PC-9 (cell line): Measurements from ENCODE around the gene MAP2K2.

Experiments used
- EZH2 ChIP-seq: fragments of 200-600 bp; sonication (generic); IDR thresholded peaks from 2 replicates; pipeline ENCODE4 v1.8.0; 2017; ENCODE audit warnings: antibody characterized with exemption, low read depth
- TF ChIP-seq, protein P1 (sequence below): fragments of 200-600 bp; sonication (generic); conservative IDR thresholded peaks from 2 replicates; pipeline ENCODE4 v1.6.1; 2017; ENCODE audit warnings: mixed run types, antibody characterized with exemption, mild to moderate bottlenecking, moderate library complexity

DNA sequence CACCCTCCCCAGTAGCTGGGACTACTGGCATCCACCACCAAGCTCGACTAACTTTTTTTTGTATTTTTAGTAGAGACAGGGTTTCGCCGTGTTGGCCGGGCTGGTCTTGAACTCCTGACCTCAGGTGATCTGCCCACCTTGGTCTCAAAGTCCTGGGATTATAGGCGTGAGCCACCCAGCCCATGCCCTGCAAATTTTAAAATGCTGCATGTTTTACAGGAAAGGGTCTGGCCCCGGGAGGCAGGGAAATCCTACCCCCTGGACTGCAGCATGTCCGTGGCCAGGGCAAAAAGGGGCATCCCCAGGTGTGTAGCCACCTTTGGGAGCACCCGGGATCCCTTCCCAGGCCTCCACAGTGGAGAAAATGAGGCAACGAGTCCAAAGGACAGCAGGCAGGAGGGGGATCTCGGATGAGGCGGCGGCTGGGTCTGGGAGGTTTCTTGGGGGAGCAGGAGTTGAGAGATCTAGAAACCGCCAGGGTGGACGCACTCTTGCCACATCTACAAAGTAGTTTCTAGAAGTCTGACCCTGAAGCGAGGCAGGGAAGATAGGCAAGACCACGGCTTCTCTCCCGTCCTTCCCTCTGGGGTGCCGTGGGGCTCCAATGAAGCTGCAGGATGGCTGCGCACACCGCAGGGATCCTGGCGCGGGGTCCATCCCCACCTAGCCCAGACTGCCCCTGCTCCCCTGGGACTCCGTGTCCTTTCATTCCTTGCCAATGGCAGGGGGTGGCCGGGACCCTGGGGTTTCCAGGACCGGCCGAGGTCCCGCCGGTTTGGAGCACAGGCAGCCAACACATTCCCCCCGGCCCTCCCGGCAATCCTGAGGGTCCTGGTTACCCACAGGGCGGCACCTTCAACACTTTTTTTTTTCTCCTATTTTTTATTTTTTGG is 35.9 kb downstream of the MAP2K2 start:
- TF ChIP-seq, protein P1, sequence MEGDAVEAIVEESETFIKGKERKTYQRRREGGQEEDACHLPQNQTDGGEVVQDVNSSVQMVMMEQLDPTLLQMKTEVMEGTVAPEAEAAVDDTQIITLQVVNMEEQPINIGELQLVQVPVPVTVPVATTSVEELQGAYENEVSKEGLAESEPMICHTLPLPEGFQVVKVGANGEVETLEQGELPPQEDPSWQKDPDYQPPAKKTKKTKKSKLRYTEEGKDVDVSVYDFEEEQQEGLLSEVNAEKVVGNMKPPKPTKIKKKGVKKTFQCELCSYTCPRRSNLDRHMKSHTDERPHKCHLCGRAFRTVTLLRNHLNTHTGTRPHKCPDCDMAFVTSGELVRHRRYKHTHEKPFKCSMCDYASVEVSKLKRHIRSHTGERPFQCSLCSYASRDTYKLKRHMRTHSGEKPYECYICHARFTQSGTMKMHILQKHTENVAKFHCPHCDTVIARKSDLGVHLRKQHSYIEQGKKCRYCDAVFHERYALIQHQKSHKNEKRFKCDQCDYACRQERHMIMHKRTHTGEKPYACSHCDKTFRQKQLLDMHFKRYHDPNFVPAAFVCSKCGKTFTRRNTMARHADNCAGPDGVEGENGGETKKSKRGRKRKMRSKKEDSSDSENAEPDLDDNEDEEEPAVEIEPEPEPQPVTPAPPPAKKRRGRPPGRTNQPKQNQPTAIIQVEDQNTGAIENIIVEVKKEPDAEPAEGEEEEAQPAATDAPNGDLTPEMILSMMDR, result no peak
- no peak for TF ChIP-seq EZH2
